NCI-H524 treated with DMSO at 0.1 percent for 48 hours (cell line): ENCODE measurements around the gene CSTPP1.

ENCODE experiments used
- DNase-seq: peaks from one replicate; lab custom pipeline; 2025; lab: John Stamatoyannopoulos, UW

Gene CSTPP1

GRCh38 chr11:46936138-46937110 is at the start of gene CSTPP1:
CSTPP1 (plus strand) TSS chr11:46936761; CDS start chr11:46936806, 45 bp downstream.
- peak; percentile 34 for DNase-seq

GRCh38 chr11:46888636-46889035 is 47.9 kb upstream of the CSTPP1 start:
- DNase-seq = no peak

DNA sequence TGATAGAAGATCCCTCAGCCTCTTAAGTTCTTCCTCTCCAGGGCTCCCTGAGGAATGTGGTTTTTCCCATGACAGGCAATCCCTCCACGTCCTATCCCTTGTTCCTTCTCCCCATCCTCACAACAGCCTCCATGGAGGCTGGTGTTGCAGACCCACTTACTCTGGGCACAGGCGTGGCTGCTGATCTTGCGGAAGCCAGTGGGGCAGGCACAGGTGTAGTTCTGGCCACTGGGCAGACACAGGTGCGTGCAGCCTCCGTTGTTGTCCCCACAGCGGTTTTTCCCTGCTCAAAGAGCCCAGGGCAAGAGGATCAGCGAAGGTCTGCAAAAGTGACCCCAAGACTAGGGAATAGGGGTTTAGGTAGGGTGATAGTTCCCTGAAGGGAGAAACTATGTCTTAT is 47.3 kb upstream of the CSTPP1 start:
- no peak for DNase-seq

DNA sequence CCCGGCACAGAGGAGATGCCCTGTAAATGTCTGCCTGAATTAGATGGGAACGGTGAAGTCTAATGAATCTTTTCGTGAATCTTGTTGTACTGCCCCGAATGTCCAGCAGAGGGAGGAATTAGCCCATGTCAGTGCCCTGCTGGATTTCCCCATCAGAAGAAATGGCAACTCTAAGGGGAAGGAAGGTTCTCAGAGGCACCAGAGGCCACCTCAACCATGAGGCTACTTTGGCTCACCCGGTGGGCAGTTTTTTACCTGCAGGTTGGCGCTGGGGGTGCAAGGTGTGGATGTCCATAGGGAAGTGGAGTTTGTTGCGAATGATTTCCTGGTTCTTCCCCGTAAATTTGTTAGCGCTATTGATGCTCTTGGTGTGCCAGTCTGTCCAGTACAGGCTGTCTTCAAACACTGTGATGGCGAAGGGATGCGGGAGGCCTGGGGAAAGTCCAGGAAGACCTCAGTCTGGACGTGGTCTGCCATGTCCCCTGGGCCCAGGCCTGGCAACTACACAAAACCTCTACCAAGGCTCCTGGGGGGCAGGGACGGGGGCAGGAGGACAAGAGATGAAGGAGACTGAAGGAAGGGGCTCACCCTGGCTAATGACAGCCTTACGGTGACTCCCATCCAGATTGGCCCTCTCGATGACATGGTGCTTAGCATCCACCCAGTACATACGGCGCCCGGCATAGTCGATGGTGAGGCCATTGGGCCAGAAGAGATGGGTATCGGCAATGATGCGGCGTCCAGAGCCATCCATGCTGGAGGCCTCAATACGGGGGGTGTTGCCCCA is 46.7 kb upstream of the CSTPP1 start:
- peak; percentile 19 for DNase-seq

DNA sequence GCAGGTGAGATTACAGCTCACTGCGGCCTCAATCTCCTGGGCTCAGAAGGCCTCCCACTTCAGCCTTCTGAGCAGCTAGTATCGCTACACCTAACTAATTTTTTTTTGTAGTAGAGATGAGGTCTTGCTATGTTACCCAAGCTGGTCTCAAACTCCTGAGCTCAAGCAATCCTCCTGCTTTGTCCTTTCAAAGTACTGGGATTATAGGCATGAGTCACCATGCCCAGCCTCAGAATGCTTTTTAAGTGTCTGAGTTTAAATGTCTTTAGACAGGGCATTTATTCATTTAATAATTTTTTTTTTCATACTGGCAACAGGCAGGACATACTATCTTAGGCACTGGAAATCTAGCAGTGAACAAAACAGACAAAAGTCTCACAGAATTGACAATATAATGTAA is 45.9 kb upstream of the CSTPP1 start:
- no peak for DNase-seq

GRCh38 chr11:46892109-46892508 is 44.5 kb upstream of the CSTPP1 start:
- no peak for DNase-seq

DNA sequence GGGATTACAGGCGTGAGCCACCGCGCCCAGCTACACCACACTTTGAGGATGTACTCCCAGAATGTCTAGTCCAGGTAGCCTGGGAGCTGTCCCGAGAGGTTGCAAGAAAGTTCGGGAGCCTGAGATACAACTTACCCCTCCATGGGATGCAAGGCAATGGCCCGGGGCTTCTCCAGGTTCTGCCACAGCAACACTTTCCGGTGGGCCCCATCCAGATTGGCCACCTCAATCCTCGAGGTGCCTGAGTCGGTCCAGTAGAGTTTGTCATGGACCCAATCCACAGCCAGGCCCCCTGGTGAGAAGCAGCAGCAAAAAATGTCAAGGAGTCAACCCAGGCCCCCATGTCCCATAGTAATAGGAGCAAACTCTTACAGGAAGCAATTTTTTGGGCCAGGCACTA is 43.7 kb upstream of the CSTPP1 start:
- DNase-seq = no peak

- no peak for DNase-seq
Measured at GRCh38 chr11:46894506-46894905, 42.1 kb upstream of the CSTPP1 start.

- no peak for DNase-seq
Measured at GRCh38 chr11:46894961-46895360, 41.6 kb upstream of the CSTPP1 start.

DNA sequence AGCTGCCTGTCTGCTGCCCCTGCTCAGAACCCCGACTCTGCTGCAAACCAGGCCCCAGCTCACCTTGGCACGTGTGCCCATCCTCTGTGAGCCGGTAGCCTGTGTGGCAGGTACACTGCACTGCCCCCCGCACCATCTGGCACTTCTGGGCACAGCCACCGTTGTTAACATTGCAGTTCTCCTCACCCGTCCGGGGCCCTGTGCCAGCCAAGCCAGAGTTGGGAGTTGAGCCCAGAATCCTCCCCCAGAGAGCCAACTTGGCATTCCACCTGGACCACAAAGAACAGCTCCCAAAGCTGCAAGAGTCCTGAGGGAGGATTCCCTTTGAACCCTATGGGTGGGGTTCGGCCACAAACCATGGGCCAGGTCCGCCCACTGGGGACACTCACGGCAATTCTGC is 40.7 kb upstream of the CSTPP1 start:
- DNase-seq = no peak

GRCh38 chr11:46896719-46897406 is 39.7 kb upstream of the CSTPP1 start:
- peak; percentile 15 for DNase-seq

- no peak for DNase-seq
Measured at GRCh38 chr11:46898396-46899095, 38.0 kb upstream of the CSTPP1 start.

GRCh38 chr11:46899501-46900025 is 37.0 kb upstream of the CSTPP1 start:
- DNase-seq = no peak

GRCh38 chr11:46900091-46900746 is 36.3 kb upstream of the CSTPP1 start:
- no peak for DNase-seq

- DNase-seq = no peak
Measured at GRCh38 chr11:46901156-46901555, 35.4 kb upstream of the CSTPP1 start.

GRCh38 chr11:46902694-46903093 is 33.9 kb upstream of the CSTPP1 start:
- DNase-seq = no peak

- no peak for DNase-seq
Measured at GRCh38 chr11:46903846-46904245, 32.7 kb upstream of the CSTPP1 start.

DNA sequence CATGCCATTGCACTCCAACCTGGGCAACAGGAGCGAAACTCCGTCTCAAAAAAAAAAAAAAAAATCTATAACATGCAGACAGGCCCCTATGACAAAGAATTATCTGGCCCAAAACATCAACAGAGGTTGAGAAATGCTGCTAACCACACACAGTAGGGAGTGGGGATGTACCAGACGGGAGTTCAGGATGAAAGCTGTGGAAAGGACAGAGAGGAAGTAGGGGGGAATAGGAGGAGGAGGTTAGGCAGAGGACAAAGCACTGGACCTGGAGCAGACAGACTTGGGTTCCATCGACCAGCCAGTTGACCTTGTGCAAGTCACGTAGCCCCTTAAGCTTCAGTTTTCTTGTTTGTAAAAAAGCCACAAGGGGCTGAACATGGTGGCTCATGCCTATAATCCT is 30.8 kb upstream of the CSTPP1 start:
- DNase-seq = no peak

- DNase-seq = no peak
Measured at GRCh38 chr11:46906609-46907041, 29.9 kb upstream of the CSTPP1 start.

DNA sequence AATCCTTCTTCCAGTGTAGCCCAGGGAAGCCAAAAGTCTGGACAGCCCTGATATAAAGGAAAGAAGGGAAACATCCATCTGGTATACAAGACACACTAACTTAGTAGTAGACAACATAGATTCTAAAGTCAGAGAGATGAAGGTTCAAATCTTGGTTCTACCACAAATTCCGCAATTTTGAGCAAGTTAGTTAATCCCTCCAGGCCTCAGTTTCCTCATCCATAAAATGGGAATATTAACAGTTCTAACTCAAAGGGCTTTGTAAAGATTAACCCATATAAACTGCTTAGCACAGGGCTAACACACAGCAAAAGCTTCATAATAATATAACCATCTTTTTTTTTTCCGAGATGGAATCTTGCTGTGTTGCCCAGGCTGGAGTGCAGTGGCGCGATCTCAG is 29.0 kb upstream of the CSTPP1 start:
- no peak for DNase-seq
